HG03521 (cell line): Measurements from ENCODE around the gene EXOC3.
"Not testable (repeated sequence)": the region's sequence is repeated elsewhere in the genome, so short reads cannot be mapped to it uniquely, and the experiment has no call there.

Experiments
- ATAC-seq: cut with Tn5 transposase; IDR thresholded peaks from one replicate; pipeline ENCODE4 v1.9.1; 2021; ENCODE audit warnings: mild to moderate bottlenecking, moderate library complexity; ENCODE audit not compliant: unreplicated experiment

The EXOC3 gene

DNA sequence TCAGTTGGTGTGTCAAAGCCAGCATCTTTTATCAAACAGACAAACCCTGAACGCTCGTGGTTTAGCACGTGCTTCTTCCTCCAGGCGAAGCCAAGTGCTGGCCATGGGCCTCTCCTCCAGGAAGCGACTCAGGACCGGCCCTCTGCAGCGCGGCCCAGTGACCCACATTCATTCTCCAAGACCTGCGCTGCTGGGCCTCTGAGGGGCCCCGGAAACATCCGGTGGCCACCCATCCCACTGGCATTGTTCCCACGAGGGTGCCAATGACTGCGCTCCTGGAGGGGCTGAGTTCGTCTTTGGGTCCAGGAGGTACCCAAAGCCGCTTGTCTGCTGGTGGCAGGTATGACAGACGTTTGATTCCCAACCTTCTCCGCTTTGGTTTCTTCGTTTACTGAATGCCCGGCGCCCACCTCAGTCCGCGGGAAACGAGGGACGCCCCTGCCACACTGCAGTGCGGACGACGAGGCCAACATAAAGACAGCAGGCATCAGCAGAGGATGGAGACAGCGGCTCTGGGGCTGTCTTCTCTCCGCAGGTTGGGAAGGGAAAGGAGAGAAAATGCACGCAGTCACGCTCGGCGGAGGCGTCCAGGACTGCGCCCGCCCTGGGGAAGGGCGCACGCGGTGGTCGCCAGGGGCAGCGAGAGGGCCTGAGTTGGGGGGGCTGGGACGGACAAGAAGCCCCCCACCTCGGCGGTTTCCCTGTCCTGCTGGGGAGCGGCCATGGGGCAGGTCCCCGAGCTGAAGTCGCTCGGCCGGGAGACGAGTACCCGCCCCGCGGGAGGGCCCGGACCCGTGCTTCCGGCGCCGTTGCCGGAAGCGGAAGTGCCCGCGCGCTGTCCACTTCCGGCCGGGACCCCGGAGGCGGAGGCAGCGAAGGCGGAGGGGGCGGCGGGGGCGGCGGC lies at the start of gene EXOC3:
TSS of gene EXOC3 (plus strand) at position 842 of the 904 bp plus-strand sequence. CDS start 3,030 bp downstream, outside the sequence.
- peak; percentile 90 for ATAC-seq

DNA sequence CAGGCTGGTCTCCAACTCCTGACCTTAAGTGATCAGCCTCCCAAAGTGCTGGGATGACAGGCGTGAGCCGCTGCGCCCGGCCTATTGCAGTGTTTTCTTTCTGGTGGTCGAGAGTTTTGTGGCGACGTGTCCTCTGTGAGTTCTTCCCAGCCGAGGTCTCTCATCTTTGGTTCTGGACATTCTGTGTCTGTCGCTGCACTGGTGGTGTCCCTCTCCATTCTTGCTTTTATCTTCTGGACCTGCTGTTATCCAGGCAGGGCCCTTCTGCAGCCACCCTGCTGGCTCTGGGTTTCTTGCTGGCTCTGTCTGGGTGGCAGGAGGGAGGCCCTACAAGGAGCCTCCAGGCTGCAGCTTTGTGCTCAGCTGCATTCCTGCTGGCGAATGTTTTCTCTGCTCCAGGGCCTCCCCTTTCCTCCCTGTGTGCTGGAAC lies 49.1 kb upstream of the EXOC3 start:
- ATAC-seq = no peak

DNA sequence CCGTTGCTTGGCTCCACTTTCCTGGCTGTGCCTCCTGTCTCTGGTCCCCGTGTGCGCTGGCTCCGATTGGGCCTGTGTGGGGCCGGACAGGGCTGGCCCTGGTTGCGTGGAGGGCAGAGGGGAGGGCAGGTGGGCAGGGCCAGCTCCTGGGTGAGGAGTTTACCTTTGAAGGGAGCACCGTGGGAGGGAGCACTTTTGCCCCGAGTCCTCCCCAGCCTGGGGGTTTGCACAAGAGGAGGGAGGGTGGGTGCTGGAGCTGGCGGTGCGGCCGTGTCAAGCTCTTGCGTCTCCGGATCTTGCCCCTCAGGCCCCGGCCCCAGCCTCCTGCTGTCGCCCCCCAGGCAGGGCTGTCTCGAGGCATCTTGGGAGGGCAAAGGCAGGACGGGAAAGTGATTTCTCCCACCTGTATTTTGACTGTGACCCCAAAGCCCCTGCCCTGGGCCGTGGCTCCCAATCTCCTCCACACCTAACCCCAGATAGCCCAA lies 48.3 kb upstream of the EXOC3 start:
- no peak for ATAC-seq

- no peak for ATAC-seq
Measured at GRCh38 chr5:395156-395920, 47.6 kb upstream of the EXOC3 start.

DNA sequence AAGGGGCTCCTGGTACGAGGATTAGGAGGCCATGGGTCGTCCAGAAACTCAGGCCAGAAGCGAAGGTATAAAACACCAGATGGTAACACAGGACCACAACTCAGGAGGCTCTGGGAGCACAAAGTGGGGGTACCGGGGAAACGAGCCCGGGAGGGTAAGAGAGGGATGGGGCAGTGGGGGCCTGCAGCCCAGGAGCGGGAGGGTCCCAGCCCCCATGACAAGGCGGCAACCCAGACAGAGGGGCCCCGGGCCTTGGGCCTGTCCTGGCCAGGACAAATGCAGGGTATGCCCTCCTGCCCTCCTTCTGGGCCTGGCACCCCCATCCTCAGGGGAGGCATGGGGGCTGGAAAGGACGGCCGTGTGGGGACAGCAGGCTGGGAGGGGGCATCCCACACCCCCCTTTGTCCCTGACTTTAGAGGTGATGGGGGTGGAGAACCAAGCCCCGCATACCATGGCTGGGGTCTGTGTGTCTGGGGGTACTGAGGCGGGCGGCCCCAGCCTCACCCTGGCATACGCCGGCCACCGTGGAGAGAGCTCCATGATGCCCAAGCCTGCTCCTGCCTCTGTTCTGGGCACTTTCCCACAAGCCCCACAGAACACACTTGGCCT lies 47.0 kb upstream of the EXOC3 start:
- no peak for ATAC-seq

DNA sequence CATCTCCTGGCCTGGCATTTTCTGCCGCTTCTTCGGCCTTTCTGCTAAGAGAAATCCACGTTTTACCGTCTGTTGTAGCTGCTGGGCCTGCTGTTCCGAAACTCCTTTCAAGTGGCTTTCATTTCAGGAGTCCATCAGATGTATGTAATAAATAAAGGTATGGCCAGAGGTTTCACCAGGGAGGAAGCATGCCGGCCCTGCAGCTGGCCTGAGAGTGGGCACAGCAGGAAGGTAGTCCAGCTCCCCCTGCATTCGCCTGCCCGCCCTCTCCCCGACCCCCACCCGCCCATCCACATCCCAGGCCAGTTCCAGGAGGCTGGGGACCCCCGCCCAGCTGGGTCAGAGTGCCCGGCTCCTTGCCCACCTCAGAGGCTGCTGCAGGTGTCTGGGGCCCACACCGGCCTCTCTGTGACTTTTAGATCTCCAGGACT lies 46.4 kb upstream of the EXOC3 start:
- no peak for ATAC-seq

- not testable (repeated sequence) for ATAC-seq
Measured at GRCh38 chr5:398141-398474, 44.9 kb upstream of the EXOC3 start.

DNA sequence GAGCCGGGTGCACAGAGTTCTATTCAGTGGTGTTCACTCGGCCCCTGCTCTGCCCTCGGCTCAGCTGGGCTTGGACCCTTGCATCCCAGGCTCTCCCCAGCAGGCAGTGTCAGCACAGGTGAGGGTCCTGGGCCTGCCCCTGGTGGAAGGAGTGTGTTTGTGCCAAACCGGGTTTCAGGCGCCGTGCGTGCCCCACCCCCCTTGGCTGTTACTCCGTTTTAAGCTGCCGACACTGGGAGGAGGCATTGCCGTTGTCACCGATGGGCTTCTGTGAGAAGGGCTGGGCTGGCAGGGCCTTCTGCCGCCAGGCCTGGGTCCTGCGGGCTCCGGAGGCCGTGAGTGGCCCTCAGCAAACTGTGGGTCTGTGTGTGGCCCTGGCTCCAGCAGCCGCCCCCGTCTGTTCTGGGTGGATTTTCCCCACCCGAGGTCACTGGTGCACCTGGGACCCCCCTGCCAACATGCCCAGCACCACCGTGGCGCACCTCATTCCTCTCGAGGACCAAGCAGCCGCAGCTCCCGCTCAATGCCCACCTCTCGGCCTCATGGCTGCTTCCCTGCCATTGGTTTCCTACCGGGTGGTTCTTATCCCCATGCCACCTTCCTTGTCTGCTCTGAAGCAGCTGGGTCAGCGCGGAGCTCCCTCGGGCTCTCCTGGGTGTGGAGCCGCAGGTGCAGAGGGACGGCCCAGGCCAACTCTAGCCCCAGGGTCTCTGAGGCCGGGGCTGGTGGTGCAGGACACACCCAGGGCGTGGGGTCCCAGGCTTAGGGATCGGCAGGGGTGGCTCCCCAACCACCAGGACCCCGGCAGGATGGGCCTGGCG lies 44.3 kb upstream of the EXOC3 start:
- no peak for ATAC-seq

DNA sequence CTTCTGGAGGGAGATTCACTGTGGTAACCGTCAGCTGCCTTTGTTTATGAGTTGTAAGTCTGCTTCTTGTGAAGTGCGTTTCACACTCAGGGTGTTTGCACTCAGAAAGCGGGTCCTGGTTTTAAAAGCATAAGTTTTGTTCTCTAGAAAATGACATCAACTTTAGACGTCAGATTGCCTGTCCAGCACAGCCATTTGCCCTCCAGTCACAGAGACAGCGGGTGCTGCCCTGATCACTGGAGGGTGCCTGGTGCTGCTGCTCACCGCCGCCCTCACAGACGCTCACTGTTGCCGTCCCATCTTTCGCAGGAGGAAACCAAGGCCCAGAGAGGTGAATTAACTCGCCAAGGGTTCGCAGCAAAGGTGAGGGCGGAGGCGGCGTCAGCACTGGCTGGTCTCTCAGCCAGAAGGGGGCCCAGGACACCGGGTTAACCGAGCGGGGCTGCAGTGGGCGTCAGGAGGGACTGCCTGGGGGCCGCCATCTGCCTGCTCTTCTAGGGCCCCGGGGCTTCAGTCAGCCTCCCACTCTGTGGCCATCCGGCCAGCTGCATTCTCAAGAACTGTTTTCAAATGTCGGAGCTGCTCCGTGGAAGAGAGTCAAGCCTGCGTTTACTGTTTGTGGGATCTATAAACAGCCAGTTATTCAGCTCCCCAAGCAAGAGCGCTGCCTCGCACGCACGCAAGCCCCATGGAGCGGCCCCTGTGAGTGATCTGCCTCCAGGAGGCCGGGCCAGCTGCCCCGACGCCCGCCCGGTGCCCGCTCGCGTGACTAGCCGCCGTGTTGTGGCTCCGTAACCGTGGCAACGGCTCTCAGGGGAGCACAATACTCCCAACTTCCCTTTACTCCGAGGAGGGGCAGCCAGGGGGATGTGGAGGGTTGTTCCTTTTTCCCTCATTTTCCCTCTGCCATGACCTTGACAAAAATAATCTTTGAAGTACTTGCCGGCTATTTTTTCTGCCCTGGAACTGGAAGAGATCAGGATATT lies 43.4 kb upstream of the EXOC3 start:
- ATAC-seq = peak; percentile 73

DNA sequence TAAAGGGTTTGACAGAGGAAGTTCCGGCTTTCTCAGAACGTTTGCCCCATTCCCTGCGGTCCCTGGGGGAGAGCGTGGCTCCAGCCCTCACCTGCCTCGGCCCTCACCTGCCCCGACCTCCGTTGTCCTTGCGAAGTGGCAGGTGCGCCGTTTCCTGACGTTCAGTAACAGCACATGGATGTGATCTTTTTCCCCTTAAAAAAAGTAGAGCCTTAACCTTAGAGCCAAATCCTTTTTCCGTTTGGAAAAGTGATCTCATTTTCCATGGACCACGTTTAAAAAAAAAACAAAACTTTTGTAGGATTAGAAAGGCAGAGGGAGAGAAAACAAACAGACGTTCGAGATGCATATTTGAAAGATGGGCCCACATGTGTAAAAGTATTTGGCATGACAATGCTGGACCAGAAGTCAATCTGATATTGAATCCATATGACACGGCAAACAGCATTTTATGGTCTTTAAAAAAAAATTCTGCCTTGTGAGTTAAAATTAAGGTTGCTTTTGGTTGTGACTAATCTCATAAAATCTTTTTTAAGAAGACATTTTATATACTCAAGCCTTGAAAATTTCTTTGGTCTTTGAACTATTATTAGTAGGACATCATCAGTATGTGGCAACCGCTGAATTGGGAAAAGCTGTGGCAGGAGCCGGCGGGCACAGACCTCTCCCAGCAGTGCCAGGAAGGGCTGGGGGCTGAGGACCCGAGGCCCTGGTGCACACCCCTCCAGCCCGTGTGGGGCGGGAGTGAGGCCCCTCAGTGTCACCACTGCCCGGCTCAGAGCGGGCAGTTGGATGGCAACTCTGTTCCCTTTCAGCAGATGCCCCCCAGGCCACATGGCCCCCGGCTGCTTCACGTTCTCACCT lies 42.5 kb upstream of the EXOC3 start:
- no peak for ATAC-seq

- ATAC-seq = no peak
Measured at GRCh38 chr5:401146-402034, 41.6 kb upstream of the EXOC3 start.

GRCh38 chr5:402219-402614 lies 40.8 kb upstream of the EXOC3 start:
- not testable (repeated sequence) for ATAC-seq

DNA sequence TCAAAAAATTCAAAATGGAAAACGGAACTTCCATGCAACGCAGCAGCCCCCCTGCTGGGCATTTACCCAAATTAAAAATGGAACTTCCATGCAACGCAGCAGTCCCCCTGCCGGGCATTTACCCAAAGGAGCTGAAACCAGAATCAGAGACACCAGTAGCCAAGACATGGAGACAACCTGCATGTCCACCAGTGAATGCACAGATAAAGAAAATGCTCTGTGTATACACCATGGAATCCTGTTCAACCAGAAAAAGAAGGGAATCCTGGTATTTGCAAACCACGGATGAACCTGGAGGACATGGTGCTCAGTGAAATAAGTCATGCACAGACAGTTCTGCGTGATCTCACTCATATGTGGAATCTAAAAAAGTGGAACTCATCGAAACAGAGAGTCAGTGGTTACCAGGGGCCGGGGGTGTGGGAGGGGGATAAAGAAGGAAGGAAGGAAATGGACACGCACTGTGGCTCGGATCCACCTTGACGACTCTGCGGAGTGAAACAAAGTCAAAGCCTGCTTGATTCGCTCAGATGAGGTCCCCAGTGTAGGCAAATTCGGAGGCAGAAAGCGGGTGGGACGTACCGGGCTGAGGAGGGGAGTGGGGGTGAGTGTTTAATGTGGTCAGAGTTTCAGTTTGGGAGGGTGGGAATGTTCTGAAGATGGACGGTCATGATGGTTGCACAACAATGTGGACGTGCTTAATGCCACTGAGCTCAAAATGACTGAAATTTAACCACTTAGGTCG lies 40.2 kb upstream of the EXOC3 start:
- ATAC-seq = no peak

- ATAC-seq = no peak
Measured at GRCh38 chr5:403995-404394, 39.0 kb upstream of the EXOC3 start.

DNA sequence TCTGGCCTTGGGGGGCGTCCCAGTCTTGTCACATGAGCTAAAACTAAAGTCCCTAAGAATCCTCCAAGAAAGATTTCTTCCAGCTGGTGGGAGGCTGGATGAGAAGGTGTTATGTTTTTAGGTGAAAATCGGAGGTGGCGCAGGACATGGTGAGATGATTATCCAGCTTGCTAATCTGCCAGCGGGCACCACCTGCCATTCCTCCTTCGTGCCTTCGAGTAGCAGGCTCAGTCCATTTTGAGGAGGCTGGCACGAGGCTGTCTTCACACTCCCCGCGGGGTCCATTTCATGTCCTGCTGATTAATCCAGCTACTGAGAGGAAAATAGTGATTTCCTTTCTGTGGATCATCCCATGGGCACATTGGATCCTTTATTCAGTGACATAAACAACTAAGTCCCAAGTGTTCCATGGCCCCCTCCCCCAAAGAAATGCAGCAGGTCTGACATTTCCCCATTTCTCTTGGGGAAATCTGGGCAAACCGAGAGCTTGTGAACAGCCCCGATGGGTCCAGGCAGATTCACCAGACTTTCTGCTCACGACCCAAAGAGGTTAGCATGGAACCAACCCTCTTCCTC lies 38.2 kb upstream of the EXOC3 start:
- no peak for ATAC-seq

- no peak for ATAC-seq
Measured at GRCh38 chr5:405421-405820, 37.6 kb upstream of the EXOC3 start.
